ENCODE results near the gene HOXB9.

Gene HOXB9

DNA sequence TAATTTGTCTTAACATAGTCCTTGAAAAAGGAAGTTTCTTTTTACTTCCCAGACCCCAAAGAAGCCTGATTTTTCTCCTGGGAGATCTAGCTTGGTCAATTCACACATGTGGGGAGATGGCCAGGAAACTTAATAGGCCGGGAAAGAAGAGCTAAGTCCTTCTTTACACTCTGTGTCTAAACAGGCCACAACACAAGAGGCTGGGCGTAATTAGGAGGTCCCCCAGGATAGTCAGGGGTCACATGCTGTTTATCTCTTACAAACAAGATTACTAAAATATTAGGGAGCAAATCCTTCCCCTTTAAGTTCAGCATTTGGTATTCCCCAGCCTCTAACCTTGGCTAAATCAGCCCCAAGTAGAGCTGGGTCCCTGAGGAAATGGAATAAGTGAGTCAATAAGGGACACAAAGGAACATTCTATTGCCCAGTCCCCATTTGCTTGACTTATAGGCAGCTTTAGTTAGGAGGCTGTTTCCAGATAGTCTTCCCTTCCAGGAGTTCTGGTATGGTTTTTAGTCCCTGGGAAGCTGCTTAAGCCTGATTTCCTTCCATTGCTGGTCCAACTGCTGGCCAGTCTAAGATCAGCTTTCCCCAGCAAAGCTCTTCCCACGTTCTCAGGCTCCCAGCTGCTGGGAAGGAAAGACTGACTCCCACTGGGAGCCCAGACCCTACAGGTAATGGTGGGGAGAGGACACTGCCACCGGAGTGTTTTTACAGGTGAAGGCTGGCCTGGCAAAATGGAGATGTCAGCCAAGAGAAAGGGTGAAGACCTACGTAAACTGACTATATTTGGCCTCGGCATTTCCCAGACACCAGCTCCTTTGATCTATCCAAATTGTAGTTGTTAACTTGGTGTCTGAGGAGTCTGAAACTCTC, 14.1 kb upstream of the HOXB9 start:
- no peak for DNase-seq (ENCODE audit: low read depth in 1 of 2, low spot score in 1 of 2)

DNA sequence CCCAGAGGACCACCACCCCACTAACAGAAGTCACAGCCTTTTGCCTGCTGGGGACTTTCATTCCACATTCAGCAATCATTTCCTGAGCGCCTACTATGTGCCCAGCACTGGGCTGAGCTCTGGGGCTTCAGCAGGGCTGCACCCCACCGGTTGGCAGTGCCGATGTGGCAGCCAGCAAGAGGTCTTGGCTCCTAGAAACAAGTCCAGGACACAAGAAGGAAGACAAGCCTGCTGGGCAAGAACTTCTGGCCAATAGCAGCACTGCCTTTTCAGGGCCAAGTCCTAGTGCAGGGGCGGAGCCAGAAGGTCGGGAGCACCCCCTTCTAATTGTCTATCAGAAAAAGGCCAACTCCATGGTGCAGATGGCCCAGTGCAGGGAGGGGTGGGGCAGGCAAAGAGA, 13.0 kb upstream of the HOXB9 start:
- DNase-seq (ENCODE audit: low read depth in 1 of 2, low spot score in 1 of 2): no peak

DNA sequence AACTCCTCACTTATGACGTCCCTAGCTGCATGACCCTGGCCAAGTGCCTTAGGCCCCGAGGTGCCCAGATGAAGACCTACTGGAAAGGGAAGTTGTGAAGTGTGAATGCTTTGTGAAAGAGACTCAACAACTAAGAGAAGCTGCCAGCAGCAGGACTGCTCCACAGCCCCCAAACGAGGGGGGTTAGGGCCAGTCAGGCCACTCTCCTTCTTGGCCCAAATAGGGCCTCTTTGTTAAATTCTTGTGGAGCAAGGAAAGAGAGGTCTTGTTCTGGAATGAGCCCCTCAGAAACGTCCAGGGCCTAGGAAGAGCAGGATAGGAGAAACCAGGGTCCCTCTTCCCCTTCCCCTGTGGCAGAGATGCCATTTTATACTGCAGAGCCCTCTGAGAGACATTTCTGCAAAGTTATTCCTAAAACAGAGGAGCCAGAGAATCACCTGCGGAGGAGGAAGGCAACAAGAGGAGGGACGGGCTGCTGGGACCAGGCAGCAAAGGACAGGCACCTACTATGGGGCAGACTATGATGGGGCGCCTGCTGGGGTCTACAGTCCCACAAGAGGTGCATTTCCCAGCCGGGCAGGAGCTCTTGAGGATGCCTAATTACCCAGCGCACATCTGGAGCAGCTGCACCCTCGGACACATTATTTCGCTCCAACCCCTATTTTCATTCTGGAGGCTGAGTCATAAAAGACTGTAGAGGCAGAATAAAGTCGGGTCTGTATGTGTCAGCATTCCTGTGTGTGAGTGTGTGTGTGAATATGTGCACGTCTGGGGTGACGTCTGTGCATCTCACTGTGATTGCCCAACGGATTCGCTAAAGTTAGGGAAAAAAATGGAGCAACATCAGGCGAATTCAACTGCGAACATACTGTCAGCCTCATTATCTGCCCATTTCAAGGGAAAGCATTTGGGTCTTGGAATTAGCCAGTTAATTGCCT, 11.4 kb upstream of the HOXB9 start:
- no peak for DNase-seq (ENCODE audit: low read depth in 1 of 2, low spot score in 1 of 2)

DNA sequence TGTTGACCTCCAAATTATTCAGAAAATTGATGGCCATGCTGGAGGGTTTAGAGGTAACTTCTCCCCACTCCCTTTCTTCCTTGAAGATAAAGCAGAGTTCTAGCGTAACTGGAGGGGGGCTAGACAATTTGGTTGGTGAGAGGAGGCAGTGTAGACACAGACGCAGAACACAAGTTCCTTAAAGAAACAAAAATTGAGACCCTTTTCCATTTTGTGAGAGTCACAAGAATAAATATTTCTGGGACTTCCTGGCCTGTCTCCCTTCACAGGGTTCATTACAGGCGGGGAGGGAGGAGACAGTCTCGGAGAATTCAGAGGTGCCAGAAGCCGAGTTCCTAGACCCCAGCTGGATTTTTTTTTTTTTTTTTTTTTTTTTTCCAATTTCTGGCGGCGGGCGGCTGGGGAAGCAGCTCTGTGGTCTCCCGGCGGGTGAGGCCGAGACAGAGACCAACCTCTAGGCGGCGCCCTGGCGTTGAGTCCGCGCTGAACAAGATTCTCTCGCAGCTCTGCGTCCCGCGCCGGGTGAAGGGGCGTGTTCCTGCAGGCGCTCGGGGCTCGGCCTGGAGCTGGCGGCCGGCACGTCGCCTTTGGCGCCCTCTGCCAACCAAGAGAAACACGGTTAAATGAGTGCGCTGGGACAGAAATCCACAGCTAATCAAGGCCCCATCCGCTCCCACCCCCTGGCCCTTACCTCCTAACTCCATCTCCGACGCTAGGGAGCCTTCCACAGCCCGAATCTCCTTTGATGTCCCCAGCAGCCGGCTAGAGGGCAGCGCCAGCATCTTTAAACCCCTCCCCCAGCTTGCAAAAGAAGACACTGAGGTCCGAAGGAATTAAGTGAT, 10.2 kb upstream of the HOXB9 start:
- DNase-seq (ENCODE audit: low read depth in 1 of 2, low spot score in 1 of 2): peak; percentile 47 to 54

DNA sequence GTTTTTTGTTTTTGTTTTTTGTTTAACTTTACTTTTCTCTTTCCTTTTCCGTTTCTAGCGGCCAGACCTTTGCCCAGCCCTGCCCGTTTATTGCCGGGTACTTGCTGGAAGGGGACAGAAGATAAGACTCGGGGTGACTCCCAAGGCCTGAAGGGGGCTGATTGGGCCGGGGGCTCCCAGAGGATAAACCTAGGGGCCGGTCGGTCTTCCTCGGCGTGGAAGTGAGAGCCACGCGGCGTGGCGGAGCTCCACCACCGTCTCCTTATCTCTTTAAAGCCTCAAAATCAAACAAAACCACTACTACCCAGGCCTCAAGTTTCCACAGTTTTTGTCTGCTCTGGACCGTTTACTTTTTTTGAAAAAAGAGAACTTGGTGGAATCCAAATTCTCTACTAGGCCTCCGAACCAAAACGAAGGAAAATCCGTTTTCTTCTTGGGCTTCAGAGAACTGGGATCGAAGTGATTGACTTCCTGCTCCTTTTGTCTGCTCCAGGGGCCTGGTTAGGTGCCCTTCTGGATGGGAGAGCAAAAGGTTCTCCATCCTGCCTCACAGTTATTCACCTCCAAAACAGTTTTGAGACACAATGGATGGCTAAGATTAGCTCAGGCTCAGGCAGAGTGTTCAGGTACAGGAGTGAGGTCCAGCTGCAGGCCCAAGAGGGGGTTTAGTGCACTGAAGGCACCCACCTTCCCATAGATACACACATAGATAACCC, 8.5 kb upstream of the HOXB9 start:
- DNase-seq (ENCODE audit: low read depth in 1 of 2, low spot score in 1 of 2): no peak

DNA sequence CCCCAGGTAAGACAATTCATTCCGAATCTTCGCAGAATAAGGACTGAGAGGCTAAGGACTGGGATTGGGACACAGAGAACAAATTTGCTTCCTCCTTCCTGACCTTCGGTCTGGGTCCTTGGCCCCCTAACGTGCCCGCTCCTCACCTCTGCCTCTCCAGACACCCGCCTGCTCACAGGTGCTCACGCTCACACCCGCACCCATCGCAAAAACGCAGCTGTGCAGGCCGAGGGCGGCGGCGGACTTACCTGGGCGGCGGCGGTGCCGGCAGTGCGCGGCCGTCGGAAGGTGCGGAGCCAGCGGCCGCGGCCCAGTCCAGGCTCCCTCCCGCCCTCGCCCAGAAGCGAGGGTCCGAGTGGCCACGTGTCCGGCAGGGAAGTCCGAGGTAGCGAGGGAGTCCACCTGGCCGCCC, 7.1 kb upstream of the HOXB9 start:
- DNase-seq (ENCODE audit: low read depth in 1 of 2, low spot score in 1 of 2): no peak

DNA sequence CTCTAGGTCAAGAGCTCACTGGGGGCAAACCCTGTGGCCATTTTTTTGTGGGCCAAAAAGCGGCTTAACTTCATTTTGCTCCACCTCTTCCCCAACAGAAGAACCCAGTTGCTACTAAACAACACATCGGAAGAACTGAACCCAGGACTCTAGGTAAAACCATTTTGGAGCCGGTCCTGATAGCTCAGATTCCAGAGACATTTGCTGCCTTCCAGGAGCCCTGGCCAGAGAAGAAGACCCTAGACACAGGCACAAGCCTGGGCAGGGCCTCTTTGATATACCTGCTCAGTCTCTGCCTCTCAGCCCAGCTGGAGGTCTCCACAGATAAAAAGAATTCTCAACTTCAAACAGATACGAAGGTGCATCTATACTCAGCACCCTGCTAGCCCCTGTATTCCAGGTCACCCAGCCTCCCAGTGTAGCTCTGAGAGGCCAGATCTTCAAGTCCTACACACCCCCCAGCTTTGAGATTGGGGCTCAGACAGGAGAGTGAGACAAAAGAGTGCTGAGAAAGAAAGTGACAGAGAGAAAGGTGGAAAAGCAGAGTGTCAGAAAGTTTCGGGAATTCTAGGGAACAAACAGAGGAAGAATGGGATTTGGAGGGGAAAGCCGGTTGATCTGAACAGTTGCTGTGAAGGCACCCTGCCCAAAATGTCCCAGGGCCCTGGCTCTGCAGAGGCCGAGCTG, 6.6 kb upstream of the HOXB9 start:
- no peak for DNase-seq (ENCODE audit: low read depth in 1 of 2, low spot score in 1 of 2)

DNA sequence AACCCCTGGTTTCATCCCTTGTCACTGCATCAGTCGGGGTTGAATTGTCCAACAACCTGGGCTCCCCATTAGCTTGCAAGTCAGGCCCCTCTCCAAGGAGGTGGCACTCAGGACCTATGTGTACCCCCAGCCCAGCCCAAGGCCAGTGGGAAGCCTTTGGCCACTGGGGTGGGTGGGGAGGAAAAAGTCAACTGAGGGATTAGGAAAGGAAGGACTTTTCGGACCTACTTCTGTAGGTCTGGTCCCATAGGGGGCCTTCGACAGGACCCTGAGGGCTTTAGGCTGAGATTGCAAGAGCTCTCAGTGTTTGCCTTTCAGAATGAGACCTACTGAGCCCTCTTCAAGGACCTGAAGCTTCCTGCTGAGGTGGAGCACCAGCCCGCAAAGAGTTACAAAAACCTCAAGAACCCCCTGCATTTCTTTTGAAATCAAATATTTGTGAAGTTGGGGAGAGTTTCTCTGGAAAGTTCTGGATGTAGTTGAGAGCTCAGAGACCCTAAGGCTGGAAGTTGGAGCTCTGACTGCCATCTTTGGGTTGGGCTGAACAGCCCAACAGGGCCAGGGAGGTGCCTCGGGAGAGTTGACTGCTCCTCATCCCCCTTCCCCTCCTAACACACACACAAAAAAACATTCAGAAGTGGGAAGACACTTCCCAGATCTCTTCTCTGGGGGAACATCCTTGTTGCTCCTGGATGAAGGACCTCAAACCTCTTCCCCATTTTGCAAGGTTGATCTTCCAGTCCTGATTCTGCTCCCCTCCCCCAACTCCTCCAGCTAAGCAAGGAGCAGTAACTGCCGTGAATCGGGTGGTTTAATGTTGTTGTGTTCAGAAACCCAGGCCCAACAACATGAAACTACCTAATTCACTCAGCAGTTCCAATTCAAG, 5.8 kb upstream of the HOXB9 start:
- DNase-seq (ENCODE audit: low read depth in 1 of 2, low spot score in 1 of 2): no peak

DNA sequence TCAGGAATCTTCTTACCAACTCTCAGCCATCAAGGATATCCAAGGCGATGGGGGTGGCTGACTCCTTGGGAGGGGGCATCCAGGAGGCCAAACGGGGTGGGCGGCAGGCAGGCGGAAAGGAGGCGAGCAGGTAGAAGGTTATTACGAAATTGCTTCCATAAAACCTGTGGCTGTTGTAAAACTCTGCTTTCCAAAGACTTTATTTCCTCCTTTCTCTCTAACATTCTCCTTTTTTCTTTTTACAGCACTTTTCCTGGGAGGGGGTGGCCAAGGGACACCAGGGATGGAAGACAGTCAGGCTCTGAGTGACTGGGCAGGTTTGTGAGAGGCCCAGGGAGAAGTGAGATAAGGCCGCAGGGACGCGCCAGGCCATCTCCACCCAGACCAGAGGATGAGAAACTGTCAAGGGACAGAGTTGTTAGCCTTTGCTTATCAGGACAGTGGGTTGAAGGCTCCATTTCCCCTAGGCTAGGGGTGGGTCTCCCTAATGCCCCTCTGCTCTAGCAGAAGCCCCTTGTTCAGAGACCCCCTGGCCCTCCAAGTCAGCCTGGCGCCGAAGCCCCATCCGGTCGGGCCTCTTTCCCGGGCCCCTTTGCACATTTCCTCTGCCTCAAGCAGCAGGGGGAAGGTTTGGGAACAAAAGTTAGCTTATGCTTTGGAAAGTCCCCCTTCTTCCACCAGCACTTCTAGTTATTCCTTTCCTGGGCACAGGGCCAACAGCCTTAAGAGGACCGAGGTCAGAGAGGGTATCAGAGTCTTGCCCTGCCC, 5.0 kb upstream of the HOXB9 start:
- no peak for DNase-seq (ENCODE audit: low read depth in 1 of 2, low spot score in 1 of 2)

DNA sequence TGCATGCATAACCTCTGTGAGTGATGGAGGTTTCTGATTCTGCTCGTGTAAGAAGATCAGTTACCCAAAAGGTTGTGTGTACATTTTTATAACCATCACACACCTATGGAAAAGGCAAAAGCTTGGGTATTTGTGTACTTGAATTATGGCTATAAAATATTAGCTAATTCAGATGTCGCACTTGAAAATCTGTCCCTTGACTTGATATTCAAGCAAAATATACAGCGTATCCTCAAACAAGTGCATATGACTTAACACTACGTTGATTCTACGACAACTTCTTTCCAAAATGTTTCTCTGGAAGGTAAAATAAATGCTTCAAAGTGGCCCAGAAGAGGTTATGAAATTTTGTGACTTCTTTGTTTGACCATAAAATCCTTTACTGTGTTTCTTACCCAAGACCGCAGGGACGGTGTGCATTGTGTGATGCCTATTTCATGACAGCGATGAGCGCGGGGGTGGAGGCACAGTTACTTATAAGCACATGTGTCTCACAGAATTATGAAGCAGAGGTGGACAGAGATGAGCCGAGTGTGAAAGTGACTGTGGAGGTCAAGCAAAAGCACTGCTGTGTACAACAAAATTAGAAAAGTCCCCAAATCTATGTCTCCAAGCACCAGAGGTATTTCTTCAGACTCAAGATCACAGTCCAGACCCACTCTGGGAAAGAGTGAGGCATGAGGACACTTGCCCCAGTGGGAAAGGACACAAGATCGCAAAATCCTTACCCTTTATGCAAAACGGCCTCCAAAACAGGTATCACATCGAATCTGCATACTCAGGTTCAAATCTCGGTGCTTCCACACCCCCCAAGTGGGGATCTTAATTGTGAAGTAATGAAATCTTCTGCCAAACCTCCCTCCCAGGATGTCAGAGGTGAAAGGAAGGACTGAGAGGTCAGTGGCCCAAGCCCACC, 4.1 kb upstream of the HOXB9 start:
- DNase-seq (ENCODE audit: low read depth in 1 of 2, low spot score in 1 of 2): no peak

DNA sequence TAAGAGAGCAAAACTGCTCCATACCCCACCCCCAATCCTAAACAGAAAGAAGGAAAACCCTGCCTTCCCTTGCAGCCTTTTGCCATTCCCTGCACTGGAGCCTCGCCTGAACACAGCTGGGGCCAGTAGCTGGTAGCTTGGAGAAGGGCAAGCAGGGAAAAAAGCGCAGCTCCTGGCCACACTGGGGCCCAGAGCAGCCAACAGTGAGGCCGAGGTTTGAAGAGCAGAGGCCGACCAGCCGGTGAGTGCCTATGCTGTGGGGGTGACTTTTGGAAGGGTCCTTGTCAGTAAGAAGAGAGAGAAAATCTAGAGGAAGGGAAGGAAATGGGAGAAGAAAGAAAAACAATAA, 3.2 kb upstream of the HOXB9 start:
- no peak for DNase-seq (ENCODE audit: low read depth in 1 of 2, low spot score in 1 of 2)

DNA sequence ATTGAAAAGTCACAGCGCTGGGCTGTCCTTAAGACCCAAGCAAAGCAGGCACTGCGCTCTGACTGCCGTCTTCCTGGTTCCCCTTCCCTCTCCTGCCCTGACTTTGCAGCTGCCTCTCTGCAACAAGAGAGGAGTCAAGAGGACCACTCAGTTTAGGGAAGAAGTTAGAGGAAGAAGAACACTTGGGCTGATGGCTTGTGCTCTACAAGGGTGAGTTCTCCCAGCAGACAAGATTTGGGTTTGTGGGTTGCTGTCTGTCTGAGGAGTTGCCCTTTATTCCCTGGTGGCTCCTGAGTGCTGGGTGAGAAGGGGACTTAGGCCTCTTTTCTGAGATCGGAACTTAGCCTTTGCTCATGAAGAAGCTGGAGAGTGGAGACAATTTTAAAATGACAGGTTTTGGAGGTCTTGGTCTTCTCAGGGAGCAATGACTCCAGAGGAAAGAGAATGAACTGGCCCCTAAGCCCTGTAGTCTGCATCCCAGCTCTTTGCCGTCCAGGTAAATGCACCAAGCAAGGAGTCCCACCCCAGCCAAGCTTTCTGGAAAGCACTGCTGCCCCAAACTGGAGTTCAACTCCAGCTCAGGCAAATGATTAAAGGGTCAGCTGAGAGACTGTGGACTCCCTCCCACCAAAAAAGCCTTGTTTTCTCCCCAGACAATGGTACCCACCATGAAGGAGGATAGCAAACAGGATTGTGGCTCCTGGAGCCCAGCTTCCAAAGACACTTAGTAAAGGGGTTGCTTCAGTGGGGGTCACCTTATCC, 2.7 kb upstream of the HOXB9 start:
- DNase-seq (ENCODE audit: low read depth in 1 of 2, low spot score in 1 of 2): no peak

DNA sequence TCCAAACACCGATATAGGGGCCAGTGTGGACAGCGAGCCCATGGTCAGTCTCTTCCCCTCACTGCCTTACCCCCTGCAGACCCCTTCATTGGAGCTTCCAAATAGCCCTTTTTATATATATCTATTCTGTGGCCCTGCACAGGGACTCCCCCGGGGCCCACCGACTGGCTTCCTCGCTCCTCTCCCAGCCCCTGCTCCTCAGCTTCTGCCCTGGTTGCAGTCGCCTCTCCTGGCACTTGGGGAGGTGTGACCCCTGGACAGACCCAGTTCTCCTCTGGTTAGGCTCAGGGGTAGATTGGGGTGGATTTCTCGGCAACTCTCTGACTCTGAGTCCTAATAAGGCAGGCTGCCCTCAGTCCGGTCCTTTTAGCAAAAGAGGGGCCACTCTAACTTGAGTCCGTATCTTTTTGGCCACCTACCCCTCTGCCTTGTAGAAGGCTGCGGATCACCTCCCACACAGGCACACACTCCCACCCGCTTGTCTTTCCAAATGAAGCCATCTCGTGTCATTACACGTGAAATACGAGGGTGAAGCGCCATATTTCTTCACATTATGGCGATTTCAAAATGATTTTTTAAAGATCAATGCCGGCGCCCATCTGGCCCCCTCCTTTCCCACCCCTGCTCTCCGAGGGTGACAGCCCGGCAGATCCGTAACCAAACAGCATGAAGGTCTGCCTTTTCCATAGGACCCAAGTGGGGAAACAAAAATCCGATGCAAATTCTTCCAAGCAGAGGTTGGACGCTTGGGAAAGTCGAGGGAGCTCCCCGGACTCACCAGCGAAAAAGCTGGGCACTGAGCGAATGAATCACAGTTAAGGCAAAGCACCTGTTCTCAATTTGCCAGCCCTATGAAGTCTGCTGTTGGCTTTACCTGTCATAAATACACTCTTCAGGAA, 1.7 kb upstream of the HOXB9 start:
- DNase-seq (ENCODE audit: low read depth in 1 of 2, low spot score in 1 of 2): no peak

DNA sequence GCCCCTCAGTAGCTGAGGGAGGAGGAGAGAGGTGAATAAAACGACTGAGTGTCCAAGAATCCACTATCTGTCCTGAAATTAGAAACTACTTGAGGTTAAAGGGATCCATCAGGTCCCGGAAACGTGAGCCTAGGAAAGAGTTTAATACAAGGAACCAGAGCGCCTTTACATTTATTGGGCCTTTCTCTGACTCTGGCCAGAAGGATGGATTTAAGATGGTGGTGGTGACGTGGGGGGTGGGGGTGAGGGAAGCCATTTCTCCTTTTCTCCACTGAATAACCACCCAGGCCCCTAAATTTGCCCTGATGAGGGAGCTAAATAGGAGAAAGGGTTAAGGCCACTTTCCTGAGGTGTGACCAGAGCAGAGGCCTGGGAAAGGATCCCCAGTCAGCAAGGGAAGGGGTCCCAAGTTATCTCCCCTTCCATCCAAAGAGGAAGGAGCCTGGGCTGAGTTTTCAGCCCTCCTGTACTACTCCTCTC, 1.0 kb upstream of the HOXB9 start:
- no peak for DNase-seq (ENCODE audit: low read depth in 1 of 2, low spot score in 1 of 2)

DNA sequence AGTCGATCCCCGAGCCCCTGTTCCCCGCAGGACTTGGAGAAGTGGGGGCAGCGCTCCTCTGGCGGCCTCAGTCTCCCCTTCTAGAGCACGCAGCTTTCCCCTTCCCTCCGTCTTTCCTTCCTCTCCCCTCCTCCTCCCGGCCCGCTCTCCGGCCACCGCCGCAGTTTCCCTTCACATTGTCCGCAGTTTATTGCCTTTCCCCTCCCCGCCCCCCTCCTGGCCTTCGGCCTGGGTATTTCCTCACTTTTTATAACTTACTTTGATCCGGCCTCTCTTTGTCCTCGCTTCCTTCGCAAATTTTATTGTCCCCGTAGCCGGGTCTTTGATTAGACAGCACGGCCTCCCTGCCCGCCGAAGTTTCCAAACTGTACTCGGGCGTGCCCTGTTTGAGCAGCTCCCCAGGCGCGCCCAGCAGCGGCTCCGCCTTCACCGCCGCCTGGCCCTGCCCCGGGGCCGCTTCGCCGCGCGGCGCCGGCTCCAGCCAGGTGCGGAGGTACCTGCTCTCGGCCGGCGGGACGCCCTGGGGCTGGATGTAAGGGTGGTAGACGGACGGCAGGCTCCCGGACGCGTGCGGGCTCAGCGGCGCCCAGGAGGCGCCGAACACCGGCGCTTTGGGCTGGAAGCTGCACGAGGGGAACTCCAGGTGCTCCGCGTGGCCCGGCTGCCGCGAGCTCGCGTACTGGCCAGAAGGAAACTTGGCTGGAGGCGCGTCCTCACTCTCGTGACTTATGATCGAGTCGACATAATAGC, 488 bp downstream of the HOXB9 start:
- DNase-seq (ENCODE audit: low read depth in 1 of 2, low spot score in 1 of 2): no peak
